GM20431 (cell line): ENCODE data around the gene PGP.

Experiments
- in situ Hi-C: fragments of 300-500 bp; cut with MseI, MboI; formaldehyde crosslinking; loops from one replicate; pipeline ENCODE4 v1.15.0; 2020; ENCODE audit warnings: low sequenced_read_pairs; ENCODE audit not compliant: unreplicated experiment

PGP gene

DNA sequence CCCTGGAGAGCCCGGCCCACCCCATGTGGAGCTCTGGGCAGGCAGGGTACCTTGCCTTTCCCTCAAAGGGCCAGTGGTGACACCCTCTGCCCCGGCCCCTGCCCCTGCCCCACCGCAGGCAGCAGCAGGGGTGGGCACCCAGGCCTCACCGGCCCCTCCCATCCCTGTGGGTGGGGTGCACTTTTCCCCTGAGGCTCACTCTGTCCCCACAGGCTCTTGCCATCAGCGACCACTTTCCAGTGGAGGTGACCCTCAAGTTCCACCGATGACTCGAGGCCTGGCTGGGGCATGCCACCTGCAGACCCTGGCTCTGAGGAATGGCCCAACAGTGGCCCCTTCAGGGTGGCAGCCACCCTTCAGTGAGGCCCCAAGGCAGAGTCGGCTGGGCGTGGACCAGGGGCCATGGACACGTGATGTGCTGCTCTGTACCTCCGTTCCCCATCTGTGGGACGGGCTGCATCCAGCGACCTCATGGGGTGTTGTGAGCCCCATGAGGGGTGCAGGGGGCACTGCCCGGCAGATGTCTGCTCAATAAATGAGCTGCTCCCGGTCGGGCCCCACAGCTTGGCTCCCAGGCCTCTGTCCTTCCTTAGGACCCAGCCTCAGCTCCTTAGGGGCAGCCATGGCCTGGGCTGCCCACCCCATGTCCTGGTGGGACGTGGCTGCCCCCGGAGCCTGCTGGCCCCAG, 23.7 kb upstream of the PGP start:
- in situ Hi-C loops: no loop called here

DNA sequence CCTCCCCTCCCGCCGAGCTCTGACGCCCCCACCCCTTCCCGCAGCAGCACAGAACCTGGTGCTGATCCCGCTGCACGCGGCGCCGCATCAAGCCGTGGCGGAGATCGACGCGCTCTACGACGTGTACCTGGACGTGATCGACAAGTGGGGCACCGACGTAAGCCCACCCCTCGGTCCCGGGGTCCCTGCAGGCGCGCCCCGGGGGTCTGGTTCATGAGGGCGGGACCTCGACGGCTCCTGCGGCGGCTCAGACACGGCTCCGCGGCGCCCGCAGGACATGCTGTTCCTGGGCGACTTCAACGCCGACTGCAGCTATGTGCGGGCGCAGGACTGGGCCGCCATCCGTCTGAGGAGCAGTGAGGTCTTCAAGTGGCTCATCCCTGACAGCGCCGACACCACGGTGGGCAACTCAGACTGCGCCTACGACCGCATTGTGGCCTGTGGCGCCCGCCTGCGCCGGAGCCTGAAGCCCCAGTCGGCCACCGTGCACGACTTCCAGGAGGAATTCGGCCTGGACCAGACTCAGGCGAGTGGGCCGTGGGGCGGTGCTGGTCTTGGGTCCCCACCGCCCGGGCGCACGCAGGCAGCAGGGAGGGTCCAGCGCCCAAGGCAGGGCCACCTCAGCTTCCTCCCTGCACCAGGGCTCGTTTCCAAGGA, 23.0 kb upstream of the PGP start:
- in situ Hi-C loops: no loop called here

DNA sequence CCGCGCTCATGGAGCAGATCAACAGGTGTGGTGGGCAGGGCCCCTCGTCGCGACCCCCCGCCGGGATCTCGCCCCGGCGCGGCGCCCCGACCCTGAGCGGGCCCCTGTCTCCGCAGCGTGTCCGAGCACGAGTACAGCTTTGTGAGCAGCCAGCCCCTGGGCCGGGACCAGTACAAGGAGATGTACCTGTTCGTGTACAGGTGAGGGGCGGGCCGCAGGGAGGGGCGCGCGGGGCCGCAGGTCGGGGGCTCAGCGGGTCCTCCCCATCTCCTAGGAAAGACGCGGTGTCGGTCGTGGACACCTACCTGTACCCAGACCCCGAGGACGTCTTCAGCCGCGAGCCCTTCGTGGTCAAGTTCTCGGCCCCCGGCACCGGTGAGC, 22.5 kb upstream of the PGP start:
- in situ Hi-C loops: no loop called here

DNA sequence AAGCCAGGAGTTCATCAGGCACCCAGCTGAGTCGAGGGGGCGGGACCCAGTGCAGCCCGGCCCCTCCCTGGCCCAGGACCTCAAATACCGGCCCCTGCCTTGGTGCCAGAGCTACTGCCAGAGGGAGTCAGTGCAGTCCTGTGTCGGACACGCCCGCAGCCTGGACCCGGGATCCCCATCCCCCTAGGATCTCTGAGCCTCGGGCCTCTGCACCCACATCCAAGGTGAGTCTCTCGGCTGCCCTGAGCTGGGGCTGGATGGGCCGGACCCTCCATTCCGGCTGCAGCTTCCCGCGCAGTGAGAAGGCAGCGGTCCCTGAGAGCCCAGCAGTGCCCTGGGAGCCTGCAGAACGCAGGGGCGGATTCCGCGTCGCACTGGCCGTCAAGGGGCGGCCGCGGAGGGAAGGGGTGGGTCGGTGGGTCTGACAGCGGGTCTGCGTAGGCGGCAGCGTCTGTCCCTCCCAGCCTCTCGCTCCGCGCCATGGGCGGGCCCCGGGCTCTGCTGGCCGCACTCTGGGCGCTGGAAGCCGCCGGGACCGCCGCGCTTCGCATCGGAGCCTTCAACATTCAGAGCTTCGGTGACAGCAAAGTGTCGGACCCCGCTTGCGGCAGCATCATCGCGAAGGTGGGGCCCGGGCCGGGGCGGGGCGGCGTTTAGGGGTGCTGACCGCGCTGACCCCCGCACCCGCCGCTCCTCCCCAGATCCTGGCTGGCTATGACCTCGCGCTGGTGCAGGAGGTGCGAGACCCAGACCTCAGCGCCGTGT, 21.9 kb upstream of the PGP start, which contains the start of gene DNASE1L2:
DNASE1L2 (plus strand) TSS at position 108 of the 765 bp plus-strand sequence; CDS start at position 481, 373 bp downstream.
- in situ Hi-C loops: no loop called here

DNA sequence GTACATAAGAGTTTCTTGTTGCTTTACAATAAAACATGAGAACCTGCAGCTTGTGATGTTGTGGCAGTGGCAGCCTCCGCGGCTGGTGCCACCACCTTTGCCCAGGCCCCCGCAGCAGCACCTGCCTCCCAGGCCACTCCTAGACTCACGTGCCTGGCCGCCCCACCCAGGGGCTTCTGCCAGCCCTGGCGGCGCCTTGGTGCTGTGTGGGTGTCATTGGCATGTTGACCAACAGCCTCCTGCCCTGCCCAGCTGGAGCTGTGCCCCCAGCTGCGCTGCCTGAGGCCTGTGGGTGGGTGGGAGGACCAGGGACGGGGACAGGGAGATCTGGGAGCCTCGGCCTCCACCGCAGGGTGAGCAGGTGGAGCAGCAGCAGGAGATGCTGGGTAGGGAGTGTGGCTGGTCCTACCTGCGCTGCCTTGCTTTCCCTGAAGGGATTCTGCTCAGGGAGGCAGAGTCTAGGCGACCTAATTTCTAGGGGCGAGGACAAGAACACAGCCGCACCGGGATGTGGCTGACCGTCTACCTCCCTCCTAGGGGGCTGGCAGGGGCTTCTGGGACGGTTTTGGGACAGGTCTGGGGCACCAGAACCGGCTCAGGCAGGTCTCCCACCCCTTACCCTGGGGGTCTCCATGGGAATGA, 21.2 kb upstream of the PGP start:
- in situ Hi-C loops: no loop called here

DNA sequence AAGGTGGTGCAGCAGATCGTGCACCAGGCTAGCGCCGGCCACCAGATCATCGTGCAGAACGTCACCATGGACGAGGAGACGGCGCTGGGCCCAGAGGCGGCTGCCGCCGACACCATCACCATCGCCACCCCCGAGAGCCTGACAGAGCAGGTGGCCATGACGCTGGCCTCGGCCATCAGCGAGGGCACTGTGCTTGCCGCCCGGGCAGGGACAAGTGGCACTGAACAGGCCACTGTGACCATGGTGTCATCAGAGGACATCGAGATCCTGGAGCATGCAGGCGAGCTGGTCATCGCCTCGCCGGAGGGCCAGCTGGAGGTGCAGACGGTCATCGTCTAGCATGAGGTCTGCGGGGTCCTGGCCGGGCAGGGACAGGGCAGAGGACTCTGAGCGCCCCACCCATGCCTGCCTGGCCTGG, 20.6 kb upstream of the PGP start:
- in situ Hi-C loops: no loop called here

DNA sequence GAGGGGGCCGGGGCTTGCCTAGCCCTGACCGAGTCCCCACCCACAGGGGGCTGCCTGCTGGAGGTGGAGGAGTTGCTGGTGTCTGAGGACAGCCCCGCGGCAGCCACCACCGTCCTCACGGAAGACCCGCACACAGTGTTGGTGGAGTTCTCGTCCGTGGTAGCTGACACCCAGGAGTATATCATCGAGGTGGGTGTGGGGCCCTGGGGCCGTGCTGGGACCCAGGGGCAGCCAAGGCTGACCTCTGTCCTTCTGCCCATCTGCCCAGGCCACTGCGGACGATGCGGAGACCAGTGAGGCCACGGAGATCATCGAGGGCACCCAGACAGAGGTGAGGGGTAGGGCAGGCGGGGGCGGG, 20.2 kb upstream of the PGP start:
- in situ Hi-C loops: no loop called here

DNA sequence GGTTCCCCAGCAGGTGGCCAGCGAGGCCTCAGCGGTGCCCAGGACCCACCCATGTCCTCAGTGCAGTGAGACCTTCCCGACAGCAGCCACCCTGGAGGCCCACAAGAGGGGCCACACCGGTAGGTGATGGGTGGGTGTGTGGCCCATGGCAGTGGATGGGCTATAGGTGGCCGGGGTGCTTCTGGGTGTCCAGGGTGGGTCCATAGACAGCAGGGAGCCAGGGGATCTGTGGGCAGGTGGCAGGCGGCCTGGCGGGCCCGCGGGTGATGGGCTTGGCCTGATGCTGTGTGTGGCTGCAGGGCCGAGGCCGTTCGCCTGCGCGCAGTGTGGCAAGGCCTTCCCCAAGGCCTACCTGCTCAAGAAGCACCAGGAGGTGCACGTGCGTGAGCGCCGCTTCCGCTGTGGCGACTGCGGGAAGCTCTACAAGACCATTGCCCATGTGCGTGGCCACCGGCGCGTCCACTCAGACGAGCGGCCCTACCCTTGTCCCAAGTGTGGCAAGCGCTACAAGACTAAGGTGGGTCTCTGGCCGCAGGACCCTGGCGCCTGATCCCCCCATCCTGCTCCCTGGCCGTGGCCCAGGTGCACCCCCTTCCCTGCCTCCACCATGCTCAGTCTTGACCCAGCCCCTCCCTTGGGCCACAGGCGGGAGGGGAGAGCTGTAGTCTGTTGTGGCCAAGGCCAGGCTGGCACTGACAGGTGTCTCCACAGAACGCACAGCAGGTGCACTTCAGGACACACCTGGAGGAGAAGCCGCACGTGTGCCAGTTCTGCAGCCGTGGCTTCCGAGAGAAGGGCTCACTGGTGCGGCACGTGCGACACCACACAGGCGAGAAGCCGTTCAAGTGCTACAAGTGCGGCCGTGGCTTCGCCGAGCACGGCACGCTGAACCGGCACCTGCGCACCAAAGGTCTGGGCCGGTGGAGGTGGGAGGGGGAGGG, 19.5 kb upstream of the PGP start:
- in situ Hi-C loops: no loop called here

DNA sequence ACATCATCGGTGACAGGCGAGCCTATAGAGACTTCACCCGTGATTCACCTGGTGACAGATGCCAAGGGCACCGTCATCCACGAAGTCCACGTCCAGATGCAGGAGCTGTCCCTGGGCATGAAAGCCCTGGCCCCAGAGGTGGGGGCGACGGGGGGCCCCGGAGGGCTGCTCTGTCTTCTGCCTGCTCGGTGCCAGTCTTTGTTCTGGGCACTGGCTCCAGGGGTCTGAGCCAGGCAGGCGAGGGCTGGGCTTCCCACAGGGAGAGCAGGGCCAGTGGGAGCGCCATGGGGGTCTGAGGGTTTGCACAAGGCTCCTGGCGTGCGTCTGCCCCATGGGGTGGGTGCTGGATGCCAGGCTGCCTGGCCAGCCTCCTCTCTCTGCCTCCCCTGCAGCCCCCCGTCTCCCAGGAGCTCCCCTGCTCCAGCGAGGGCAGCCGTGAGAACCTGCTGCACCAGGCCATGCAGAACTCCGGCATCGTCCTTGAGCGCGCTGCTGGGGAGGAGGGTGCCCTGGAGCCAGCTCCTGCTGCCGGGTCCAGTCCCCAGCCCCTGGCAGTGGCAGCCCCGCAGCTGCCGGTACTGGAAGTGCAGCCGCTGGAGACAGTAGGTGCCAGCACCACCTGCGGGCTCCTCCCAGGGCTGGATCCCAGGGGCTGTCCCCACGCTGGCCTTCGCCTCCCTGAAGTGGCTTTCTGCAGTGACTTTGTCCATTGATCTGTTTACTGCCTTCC, 18.6 kb upstream of the PGP start:
- in situ Hi-C loops: no loop called here

DNA sequence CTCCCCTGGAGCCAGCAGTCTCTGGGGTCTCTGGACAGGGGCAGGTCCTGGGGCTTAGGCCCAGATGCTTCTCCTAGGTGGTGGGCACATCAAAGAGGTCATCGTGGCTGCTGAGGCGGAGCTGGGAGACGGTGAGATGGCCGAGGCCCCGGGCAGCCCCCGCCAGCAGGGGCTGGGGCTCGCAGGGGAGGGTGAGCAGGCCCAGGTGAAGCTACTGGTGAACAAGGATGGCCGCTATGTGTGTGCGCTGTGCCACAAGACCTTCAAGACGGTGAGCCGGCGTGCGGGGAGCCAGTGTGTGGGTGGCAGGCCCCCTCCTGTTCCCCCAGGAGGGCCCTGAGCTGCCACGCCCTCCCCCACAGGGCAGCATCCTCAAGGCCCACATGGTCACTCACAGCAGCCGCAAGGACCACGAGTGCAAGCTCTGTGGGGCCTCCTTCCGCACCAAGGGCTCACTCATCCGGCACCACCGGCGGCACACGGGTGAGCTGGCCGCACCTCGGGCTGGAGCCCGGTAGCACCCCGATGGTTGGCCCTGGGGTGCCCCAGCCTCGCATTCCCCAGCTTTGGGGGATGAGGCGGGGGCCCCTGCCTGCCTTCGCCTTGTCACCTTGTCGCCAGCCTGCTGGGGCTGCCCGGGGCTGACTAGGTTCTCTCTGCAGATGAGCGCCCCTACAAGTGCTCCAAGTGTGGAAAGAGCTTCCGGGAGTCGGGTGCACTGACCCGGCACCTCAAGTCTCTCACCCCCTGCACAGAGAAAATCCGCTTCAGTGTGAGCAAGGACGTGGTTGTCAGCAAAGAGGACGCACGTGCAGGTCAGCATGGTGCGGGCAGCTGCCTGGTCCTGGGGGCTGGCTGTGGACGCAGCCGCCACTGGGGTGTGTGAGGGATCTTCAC, 17.7 kb upstream of the PGP start:
- in situ Hi-C loops: no loop called here

DNA sequence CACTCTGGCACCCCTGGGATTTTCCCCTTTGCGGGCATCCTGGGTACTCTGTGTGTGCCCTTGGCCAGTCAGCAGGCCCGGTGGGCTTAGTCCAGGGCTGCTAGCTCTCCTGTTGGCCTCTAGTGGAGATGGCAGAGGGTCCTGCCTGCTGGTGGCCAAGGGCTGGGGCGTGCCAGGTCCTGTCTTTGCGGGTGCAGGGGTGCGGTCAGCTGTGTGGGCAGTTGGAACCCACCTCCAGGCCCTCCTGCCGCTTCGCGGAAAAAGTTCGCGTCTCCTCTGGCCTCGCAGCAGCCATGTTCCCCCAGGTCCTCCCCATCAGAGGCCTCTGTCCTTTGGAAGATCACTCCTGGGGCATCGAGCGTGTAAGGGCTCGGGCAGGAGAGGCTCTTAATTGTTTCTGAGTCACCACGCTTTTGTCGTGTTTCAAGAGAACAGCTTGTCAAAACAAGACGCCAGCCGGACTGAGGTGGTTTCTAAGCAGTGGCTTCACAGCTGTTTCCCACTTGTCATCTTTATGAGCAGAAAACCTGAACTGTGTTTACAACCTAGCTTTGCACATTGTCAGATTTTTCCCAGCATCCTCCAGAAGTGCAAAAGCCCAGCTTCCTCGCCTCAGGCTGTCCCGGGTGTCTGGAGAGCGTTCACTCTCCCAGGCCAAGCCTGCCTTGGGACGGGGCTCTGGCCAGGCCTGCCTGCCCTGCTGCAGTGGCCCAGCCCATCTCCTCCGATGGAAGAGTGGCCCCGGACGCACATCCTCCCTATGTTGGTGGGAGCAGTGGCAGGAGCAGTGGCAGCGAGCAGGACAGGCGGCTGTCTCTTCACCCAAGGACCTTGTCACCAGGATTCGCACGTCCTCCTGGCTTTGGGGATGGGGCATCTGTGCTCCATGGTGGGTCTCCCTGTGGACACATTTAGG, 16.6 kb upstream of the PGP start:
- in situ Hi-C loops: no loop called here

DNA sequence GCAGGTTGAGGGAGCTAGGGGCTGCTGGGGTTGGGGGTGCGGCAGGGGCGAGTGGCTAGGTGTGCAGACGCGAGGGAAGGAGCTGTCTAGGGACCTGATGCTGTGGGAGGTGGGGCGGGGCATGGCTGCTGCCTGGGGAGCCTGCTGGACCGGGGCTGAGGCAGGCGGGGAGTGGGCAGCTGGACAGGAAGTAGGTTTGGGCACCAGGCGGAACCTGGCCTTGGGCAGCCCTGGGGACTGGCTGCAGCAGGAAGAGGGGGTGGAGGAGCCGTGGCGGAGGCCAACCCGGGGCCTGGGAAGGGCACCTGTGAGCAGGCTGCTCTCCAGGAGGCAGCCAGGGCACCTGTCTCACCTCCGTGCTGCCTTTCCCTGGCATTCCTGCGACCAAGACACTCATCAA, 15.7 kb upstream of the PGP start:
- in situ Hi-C loops: no loop called here

DNA sequence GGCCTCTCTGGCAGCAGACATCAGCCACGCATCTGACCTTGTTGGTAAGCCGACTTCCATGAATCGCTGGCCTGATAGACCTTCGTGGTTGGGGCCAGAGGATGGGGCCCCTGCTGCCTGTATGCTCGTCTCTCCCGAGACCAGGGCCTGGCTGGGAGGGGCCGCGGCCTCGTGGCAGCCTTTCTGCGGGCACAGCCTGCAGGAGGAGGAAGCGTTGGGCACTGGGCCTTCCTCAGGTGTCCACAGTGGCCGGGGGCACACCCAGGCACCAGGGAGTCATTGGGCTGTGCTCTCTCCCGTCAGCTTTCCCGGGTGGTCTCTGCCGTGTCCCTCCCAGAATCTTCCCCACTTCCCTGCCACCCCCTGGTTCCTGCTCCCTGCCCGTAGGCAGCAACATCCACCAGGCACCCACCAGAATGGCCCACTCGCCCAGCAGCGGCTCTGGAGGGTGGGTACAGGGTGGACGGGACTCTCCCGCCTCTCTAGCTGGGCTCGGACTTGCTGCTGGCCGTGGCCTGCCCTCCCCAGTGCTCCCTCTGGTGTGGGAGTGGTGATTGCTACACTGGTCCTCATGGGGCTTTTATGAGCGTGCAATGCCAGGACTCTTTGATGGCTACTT, 15.1 kb upstream of the PGP start:
- in situ Hi-C loops: no loop called here

DNA sequence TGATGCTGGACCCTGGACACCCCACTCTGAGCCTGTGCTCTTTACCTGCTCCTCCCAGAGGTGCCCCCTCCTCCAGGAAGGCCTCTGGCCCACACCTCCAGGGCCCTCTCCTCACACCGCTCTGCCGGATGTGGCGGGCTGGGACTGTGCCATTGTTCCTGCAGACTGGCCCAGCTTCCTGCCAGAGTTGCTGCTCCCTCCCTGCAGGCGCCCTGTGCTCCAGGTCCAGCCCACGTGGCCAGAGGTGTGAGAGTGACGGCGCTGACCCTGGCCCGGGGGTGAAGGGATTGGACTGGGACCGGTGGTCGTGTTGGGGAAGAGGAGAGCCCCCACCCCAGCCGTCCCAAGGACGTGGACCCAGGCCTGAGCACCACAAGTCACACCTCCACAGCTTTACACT, 14.5 kb upstream of the PGP start:
- in situ Hi-C loops: no loop called here

DNA sequence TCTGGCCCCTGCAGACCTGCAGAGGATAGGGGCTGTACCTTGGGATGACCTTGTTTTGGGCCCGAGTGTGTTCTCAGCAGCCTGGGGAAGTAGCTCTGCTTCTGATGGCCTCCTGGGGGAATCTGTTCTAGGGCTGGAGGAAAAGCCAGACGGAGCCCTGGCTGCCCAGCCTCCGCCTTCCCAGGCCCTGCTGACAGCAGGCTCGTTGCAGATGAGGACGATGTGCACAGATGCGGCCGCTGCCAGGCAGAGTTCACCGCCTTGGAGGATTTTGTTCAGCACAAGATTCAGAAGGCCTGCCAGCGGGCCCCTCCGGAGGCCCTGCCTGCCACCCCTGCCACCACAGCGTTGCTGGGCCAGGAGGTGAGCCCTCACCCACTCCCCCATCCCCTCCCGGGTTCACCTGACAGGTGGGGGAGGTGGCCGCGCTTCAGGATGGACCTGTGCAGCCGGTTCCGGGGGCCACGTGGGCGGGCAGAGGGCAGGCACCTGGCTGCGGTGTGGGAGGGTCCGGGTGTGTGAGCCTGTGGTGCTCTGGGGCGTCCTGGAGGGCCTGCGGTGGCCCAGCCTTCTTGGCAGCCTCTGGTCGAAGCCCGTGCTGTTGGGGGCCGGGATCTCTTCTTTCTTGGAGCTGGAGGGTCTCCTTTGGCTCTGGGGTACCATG, 13.7 kb upstream of the PGP start:
- in situ Hi-C loops: no loop called here

DNA sequence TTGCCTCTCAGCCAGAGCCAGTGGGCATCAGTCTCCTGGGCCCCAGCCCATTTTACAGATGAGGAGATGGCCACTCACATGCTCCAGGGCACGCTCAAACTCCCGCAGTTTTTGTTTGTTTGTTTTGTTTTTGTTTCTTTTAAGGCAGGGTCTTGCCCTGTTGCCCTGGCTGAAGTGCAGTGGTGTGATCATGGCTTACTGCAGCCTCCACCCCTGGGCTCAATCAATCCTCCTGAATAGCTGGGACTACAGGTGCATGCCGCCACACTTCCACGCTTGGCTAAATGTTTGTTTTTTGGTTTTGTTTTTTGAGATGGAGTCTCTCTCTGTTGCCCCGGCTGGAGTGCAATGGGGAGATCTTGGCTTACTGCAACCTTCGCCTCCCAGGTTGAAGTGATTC, 12.3 kb upstream of the PGP start:
- in situ Hi-C loops: no loop called here
